GM23338 (cell line): ENCODE measurements around the gene EIF5A2. TPM values are rescaled to one million over a fixed set of nuclear protein-coding genes. Genes with fewer than 3 reads are reported as not detected.

Experiments
- ATAC-seq: fragments of 200-7000 bp; cut with Tn5 transposase; 3 replicates; pipeline ENCODE4 v1.9.1; 2020
- DNase-seq: peaks from one replicate; pipeline ENCODE4 v3.0.0-alpha.2; 2015; ENCODE audit warnings: low spot score
- H2AFZ ChIP-seq: fragments of 200-600 bp; sonication (generic); 2 replicates; pipeline ENCODE4 v1.8.0; 2016; ENCODE audit warnings: antibody characterized with exemption, mild to moderate bottlenecking, moderate library complexity
- H3F3A ChIP-seq: fragments of 200-600 bp; sonication (generic); replicated peaks from 2 replicates; pipeline ENCODE4 v1.8.0; 2017; ENCODE audit warnings: antibody characterized with exemption, mixed run types, low read depth
- H3K27ac ChIP-seq: fragments of 200-600 bp; sonication (generic); 2 replicates; pipeline ENCODE4 v1.6.1; 2016; ENCODE audit warnings: low read depth
- H3K27me3 ChIP-seq: fragments of 200-600 bp; sonication (generic); 2 replicates; pipeline ENCODE4 v1.8.0; 2016; ENCODE audit warnings: mild to moderate bottlenecking, mixed run types, moderate library complexity; ENCODE audit not compliant: insufficient read depth
- H3K36me3 ChIP-seq: fragments of 200-600 bp; sonication (generic); 2 replicates; pipeline ENCODE4 v1.8.0; 2016; ENCODE audit warnings: mild to moderate bottlenecking; ENCODE audit not compliant: insufficient read depth
- H3K4me1 ChIP-seq: fragments of 200-600 bp; sonication (generic); 2 replicates; pipeline ENCODE4 v1.8.0; 2016; ENCODE audit warnings: mild to moderate bottlenecking, moderate library complexity; ENCODE audit not compliant: insufficient read depth
- H3K4me2 ChIP-seq: fragments of 200-600 bp; sonication (generic); 2 replicates; pipeline ENCODE4 v1.7.1; 2017; ENCODE audit warnings: mixed run types
- H3K4me3 ChIP-seq: fragments of 200-600 bp; sonication (generic); 2 replicates; pipeline ENCODE4 v1.6.1; 2016; ENCODE audit warnings: mixed run types
- H3K79me2 ChIP-seq: fragments of 200-600 bp; sonication (generic); replicated peaks from 2 replicates; pipeline ENCODE4 v1.8.0; 2017; ENCODE audit warnings: mild to moderate bottlenecking; ENCODE audit not compliant: insufficient read depth
- H3K9me2 ChIP-seq: fragments of 200-600 bp; sonication (generic); 2 replicates; pipeline ENCODE4 v1.8.0; 2017; ENCODE audit not compliant: insufficient read depth
- H4K20me1 ChIP-seq: fragments of 200-600 bp; sonication (generic); replicated peaks from 2 replicates; pipeline ENCODE4 v1.8.0; 2017; ENCODE audit warnings: mild to moderate bottlenecking; ENCODE audit not compliant: insufficient read depth
- H3K27ac Mint-ChIP-seq: 2 replicates; pipeline ENCODE4 v1.8.0; 2020; ENCODE audit warnings: inconsistent platforms, mild to moderate bottlenecking, moderate library complexity, mixed read lengths
- H3K27me3 Mint-ChIP-seq: 3 replicates; pipeline ENCODE4 v1.8.0; 2022; ENCODE audit warnings: low read depth, mild to moderate bottlenecking, moderate library complexity, mixed read lengths, inconsistent platforms; ENCODE audit not compliant: insufficient read depth, poor library complexity
- H3K36me3 Mint-ChIP-seq: 3 replicates; pipeline ENCODE4 v1.8.0; 2021; ENCODE audit warnings: low read depth, mild to moderate bottlenecking, inconsistent platforms, moderate library complexity, mixed read lengths
- H3K4me1 Mint-ChIP-seq: 3 replicates; pipeline ENCODE4 v1.8.0; 2020; ENCODE audit warnings: mild to moderate bottlenecking, inconsistent platforms, mixed read lengths
- H3K4me3 Mint-ChIP-seq: 3 replicates; pipeline ENCODE4 v1.8.0; 2021; ENCODE audit warnings: moderate library complexity, mild to moderate bottlenecking, inconsistent platforms, mixed read lengths
- H3K9me3 Mint-ChIP-seq: 3 replicates; pipeline ENCODE4 v1.8.0; 2020; ENCODE audit warnings: moderate library complexity, mild to moderate bottlenecking, inconsistent platforms, mixed read lengths
- CREB1 ChIP-seq: fragments of 250-450 bp; sonication (Bioruptor Pico); IDR thresholded peaks from 2 replicates; pipeline ENCODE4 v1.5.0; 2020; ENCODE audit warnings: low read depth, mild to moderate bottlenecking, moderate library complexity
- EZH2 ChIP-seq: fragments of 200-600 bp; sonication (generic); IDR thresholded peaks from one replicate; pipeline ENCODE4 v1.8.0; 2017; ENCODE audit warnings: antibody characterized with exemption, mild to moderate bottlenecking, low read depth; ENCODE audit not compliant: unreplicated experiment
- EZH2phosphoT487 ChIP-seq: fragments of 200-600 bp; sonication (generic); IDR thresholded peaks from one replicate; pipeline ENCODE4 v1.8.1; 2018; ENCODE audit warnings: antibody characterized with exemption; ENCODE audit not compliant: unreplicated experiment
- JUNB ChIP-seq: IDR thresholded peaks from one replicate; pipeline ENCODE4 v1.6.1; 2016; ENCODE audit warnings: antibody characterized with exemption; ENCODE audit not compliant: unreplicated experiment
- NANOG ChIP-seq: IDR thresholded peaks from 2 replicates; pipeline ENCODE4 v1.6.1; 2016; ENCODE audit warnings: antibody characterized with exemption, borderline replicate concordance
- POLR2AphosphoS5 ChIP-seq: IDR thresholded peaks from 2 replicates; pipeline ENCODE4 v1.6.1; 2016; ENCODE audit warnings: antibody characterized with exemption, low read depth
- STAT1 ChIP-seq: IDR thresholded peaks from one replicate; pipeline ENCODE4 v1.6.1; 2016; ENCODE audit warnings: antibody characterized with exemption; ENCODE audit not compliant: unreplicated experiment
- ZNF114 ChIP-seq: fragments of 250-450 bp; sonication (Bioruptor Pico); IDR thresholded peaks from 2 replicates; pipeline ENCODE4 v1.5.0; 2020; ENCODE audit warnings: mild to moderate bottlenecking, moderate library complexity
- ZNF331 ChIP-seq: fragments of 250-450 bp; sonication (Bioruptor Pico); IDR thresholded peaks from 2 replicates; pipeline ENCODE4 v1.5.0; 2020; ENCODE audit warnings: low read depth, mild to moderate bottlenecking, moderate library complexity
- polyA plus RNA-seq: library from polyadenylated mRNA; unstranded; fragments of >200 nt; fragmentation: Nextera tagmentation; extraction: Ambion mirVana; gene quantifications from 2 replicates; pipeline ENCODE4 v1.2.1, GENCODE V29; 2016
- total RNA-seq: library from RNA; depleted of rRNA; stranded (reverse); fragments of >200 nt; shearing (Covaris generic); gene quantifications from 2 replicates; pipeline ENCODE4 v1.2.3, GENCODE V29; 2014
- TF ChIP-seq, protein P1 (sequence below): fragments of 250-450 bp; sonication (Bioruptor Pico); IDR thresholded peaks from 2 replicates; pipeline ENCODE4 v1.5.0; 2020; ENCODE audit warnings: mild to moderate bottlenecking, moderate library complexity
- TF ChIP-seq, protein P2 (sequence below), 2 experiments: fragments of 200-600 bp in 1 of 2; sonication (generic) in 1 of 2; conservative IDR thresholded peaks; 2 replicates each; pipeline versions ENCODE4 v1.5.1 to v1.6.1; 2016 to 2017; ENCODE audit warnings: antibody characterized with exemption in 2 of 2, low read depth in 2 of 2, mild to moderate bottlenecking in 2 of 2, moderate library complexity in 1 of 2
- TF ChIP-seq, protein P3 (sequence below): IDR thresholded peaks from one replicate; pipeline ENCODE4 v1.6.1; 2018; ENCODE audit warnings: antibody characterized with exemption; ENCODE audit not compliant: unreplicated experiment

The EIF5A2 gene
- total and polyA plus RNA-seq, 2 experiments from 2014 or later: 5.9 to 11.7 TPM

- TF ChIP-seq, protein P1, sequence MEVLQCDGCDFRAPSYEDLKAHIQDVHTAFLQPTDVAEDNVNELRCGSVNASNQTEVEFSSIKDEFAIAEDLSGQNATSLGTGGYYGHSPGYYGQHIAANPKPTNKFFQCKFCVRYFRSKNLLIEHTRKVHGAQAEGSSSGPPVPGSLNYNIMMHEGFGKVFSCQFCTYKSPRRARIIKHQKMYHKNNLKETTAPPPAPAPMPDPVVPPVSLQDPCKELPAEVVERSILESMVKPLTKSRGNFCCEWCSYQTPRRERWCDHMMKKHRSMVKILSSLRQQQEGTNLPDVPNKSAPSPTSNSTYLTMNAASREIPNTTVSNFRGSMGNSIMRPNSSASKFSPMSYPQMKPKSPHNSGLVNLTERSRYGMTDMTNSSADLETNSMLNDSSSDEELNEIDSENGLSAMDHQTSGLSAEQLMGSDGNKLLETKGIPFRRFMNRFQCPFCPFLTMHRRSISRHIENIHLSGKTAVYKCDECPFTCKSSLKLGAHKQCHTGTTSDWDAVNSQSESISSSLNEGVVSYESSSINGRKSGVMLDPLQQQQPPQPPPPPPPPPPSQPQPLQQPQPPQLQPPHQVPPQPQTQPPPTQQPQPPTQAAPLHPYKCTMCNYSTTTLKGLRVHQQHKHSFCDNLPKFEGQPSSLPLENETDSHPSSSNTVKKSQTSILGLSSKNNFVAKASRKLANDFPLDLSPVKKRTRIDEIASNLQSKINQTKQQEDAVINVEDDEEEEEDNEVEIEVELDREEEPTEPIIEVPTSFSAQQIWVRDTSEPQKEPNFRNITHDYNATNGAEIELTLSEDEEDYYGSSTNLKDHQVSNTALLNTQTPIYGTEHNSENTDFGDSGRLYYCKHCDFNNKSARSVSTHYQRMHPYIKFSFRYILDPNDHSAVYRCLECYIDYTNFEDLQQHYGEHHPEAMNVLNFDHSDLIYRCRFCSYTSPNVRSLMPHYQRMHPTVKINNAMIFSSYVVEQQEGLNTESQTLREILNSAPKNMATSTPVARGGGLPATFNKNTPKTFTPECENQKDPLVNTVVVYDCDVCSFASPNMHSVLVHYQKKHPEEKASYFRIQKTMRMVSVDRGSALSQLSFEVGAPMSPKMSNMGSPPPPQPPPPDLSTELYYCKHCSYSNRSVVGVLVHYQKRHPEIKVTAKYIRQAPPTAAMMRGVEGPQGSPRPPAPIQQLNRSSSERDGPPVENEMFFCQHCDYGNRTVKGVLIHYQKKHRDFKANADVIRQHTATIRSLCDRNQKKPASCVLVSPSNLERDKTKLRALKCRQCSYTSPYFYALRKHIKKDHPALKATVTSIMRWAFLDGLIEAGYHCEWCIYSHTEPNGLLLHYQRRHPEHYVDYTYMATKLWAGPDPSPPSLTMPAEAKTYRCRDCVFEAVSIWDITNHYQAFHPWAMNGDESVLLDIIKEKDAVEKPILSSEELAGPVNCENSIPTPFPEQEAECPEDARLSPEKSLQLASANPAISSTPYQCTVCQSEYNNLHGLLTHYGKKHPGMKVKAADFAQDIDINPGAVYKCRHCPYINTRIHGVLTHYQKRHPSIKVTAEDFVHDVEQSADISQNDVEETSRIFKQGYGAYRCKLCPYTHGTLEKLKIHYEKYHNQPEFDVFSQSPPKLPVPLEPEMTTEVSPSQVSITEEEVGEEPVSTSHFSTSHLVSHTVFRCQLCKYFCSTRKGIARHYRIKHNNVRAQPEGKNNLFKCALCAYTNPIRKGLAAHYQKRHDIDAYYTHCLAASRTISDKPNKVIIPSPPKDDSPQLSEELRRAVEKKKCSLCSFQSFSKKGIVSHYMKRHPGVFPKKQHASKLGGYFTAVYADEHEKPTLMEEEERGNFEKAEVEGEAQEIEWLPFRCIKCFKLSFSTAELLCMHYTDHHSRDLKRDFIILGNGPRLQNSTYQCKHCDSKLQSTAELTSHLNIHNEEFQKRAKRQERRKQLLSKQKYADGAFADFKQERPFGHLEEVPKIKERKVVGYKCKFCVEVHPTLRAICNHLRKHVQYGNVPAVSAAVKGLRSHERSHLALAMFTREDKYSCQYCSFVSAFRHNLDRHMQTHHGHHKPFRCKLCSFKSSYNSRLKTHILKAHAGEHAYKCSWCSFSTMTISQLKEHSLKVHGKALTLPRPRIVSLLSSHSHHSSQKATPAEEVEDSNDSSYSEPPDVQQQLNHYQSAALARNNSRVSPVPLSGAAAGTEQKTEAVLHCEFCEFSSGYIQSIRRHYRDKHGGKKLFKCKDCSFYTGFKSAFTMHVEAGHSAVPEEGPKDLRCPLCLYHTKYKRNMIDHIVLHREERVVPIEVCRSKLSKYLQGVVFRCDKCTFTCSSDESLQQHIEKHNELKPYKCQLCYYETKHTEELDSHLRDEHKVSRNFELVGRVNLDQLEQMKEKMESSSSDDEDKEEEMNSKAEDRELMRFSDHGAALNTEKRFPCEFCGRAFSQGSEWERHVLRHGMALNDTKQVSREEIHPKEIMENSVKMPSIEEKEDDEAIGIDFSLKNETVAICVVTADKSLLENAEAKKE (CRISPR knock-in tag): no peak
- TF ChIP-seq JUNB (no peak), ZNF114 (CRISPR knock-in tag) (no peak), STAT1 (no peak), EZH2 (no peak), POLR2AphosphoS5 (no peak), NANOG (no peak), ZNF331 (no peak)
- TF ChIP-seq, protein P2, sequence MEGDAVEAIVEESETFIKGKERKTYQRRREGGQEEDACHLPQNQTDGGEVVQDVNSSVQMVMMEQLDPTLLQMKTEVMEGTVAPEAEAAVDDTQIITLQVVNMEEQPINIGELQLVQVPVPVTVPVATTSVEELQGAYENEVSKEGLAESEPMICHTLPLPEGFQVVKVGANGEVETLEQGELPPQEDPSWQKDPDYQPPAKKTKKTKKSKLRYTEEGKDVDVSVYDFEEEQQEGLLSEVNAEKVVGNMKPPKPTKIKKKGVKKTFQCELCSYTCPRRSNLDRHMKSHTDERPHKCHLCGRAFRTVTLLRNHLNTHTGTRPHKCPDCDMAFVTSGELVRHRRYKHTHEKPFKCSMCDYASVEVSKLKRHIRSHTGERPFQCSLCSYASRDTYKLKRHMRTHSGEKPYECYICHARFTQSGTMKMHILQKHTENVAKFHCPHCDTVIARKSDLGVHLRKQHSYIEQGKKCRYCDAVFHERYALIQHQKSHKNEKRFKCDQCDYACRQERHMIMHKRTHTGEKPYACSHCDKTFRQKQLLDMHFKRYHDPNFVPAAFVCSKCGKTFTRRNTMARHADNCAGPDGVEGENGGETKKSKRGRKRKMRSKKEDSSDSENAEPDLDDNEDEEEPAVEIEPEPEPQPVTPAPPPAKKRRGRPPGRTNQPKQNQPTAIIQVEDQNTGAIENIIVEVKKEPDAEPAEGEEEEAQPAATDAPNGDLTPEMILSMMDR (conservative IDR thresholded peaks at IDR 0.05; ENCODE audit: low read depth in 2 of 2): no peak
Measured at GRCh38 chr3:170942011-170942410, 33.6 kb upstream of the EIF5A2 start (continued).

DNA sequence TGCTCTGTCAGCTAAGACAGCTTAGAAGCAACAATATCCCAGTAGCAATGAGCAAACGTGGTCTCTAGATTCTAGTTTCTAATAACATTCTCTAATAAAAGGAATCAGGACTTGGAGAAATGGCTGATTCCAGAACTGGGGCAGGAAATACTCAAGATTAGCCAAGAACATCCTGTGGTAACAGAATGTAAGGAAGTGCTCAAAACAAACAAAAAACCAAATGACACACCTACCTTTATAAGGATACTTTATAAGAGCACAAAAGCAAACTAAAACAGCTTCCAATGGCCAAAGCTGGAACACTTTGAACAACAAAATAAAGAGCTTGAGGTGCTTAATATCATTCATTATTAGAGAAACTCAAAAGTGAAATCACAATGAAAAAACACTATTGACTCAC is 33.1 kb upstream of the EIF5A2 start:
- Mint-ChIP-seq H3K4me1 (no peaks in the 10 kb centered on the region), H3K27me3 (no peaks in the 10 kb centered on the region), H3K9me3 (peaks cover 28% of the 10 kb centered on the region), H3K36me3 (peaks cover 21% of the 10 kb centered on the region), H3K4me3 (no peak overlapping the region), H3K27ac (no peak overlapping the region)
- DNase-seq: no peak
- Histone ChIP-seq H3K27me3 (no peaks in the 10 kb centered on the region), H3F3A (no peaks in the 10 kb centered on the region), H3K79me2 (no peaks in the 10 kb centered on the region), H3K27ac (no peak overlapping the region), H4K20me1 (no peaks in the 10 kb centered on the region), H3K4me1 (no peaks in the 10 kb centered on the region), H2AFZ (no peak overlapping the region), H3K9me2 (no peaks in the 10 kb centered on the region), H3K36me3 (peaks cover 8% of the 10 kb centered on the region; the same call in 1 of the 2 replicates), H3K4me3 (no peak overlapping the region), H3K4me2 (no peak overlapping the region)
- no peak for ATAC-seq
- no peak for TF ChIP-seq ZNF331
- no peak for TF ChIP-seq CREB1 (CRISPR knock-in tag)
- no peak for TF ChIP-seq JUNB
- TF ChIP-seq EZH2phosphoT487: no peak
- TF ChIP-seq, protein P3, sequence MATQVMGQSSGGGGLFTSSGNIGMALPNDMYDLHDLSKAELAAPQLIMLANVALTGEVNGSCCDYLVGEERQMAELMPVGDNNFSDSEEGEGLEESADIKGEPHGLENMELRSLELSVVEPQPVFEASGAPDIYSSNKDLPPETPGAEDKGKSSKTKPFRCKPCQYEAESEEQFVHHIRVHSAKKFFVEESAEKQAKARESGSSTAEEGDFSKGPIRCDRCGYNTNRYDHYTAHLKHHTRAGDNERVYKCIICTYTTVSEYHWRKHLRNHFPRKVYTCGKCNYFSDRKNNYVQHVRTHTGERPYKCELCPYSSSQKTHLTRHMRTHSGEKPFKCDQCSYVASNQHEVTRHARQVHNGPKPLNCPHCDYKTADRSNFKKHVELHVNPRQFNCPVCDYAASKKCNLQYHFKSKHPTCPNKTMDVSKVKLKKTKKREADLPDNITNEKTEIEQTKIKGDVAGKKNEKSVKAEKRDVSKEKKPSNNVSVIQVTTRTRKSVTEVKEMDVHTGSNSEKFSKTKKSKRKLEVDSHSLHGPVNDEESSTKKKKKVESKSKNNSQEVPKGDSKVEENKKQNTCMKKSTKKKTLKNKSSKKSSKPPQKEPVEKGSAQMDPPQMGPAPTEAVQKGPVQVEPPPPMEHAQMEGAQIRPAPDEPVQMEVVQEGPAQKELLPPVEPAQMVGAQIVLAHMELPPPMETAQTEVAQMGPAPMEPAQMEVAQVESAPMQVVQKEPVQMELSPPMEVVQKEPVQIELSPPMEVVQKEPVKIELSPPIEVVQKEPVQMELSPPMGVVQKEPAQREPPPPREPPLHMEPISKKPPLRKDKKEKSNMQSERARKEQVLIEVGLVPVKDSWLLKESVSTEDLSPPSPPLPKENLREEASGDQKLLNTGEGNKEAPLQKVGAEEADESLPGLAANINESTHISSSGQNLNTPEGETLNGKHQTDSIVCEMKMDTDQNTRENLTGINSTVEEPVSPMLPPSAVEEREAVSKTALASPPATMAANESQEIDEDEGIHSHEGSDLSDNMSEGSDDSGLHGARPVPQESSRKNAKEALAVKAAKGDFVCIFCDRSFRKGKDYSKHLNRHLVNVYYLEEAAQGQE: no peak
